SK-N-SH treated with all-trans-retinoic acid at 6 μM for 48 hours (cell line): Measurements from ENCODE around the gene KIF13A.
"Not testable (repeated sequence)": the region's sequence is repeated elsewhere in the genome, so short reads cannot be mapped to it uniquely, and the experiment has no call there.

Source experiments
- ATAC-seq: fragments of 200-7000 bp; cut with Tn5 transposase; 3 replicates; pipeline ENCODE4 v1.9.1; 2020; ENCODE audit warnings: mild to moderate bottlenecking, moderate library complexity
- ARNTL ChIP-seq: fragments of 450-650 bp; formaldehyde crosslinking; IDR thresholded peaks from 2 replicates; pipeline ENCODE4 v1.5.0; 2020; ENCODE audit warnings: low read depth, mild to moderate bottlenecking, moderate library complexity, borderline replicate concordance
- BACH2 ChIP-seq: fragments of 250-450 bp; sonication (Bioruptor Pico); IDR thresholded peaks from 2 replicates; pipeline ENCODE4 v1.9.0; 2021; ENCODE audit warnings: mild to moderate bottlenecking, borderline replicate concordance
- CSDC2 ChIP-seq: fragments of 250-450 bp; sonication (Bioruptor Pico); IDR thresholded peaks from 2 replicates; pipeline ENCODE4 v1.5.0; 2020; ENCODE audit warnings: mild to moderate bottlenecking, moderate library complexity
- GLIS3 ChIP-seq: fragments of 250-450 bp; sonication (Bioruptor Pico); IDR thresholded peaks from 2 replicates; pipeline ENCODE4 v1.5.0; 2020; ENCODE audit warnings: mild to moderate bottlenecking, moderate library complexity
- ISL1 ChIP-seq: fragments of 250-450 bp; sonication (Bioruptor Pico); IDR thresholded peaks from 2 replicates; pipeline ENCODE4 v2.1.2; 2022; ENCODE audit warnings: mild to moderate bottlenecking, moderate library complexity
- PPARA ChIP-seq: fragments of 250-450 bp; sonication (Bioruptor Pico); IDR thresholded peaks from 2 replicates; pipeline ENCODE4 v1.5.0; 2020; ENCODE audit warnings: mild to moderate bottlenecking, borderline replicate concordance
- RARB ChIP-seq: fragments of 250-450 bp; sonication (Bioruptor Pico); IDR thresholded peaks from 2 replicates; pipeline ENCODE4 v1.8.0; 2021; ENCODE audit warnings: mild to moderate bottlenecking, moderate library complexity
- TCF4 ChIP-seq: fragments of 250-450 bp; sonication (Bioruptor Pico); IDR thresholded peaks from 2 replicates; pipeline ENCODE4 v1.8.0; 2021; ENCODE audit warnings: mild to moderate bottlenecking, moderate library complexity, borderline replicate concordance
- TOX ChIP-seq: fragments of 250-450 bp; sonication (Bioruptor Pico); IDR thresholded peaks from 2 replicates; pipeline ENCODE4 v1.8.0; 2021; ENCODE audit warnings: mild to moderate bottlenecking, moderate library complexity, borderline replicate concordance
- ZC3H10 ChIP-seq: fragments of 250-450 bp; sonication (Bioruptor Pico); IDR thresholded peaks from 2 replicates; pipeline ENCODE4 v1.5.1; 2021; ENCODE audit warnings: mild to moderate bottlenecking, moderate library complexity
- ZFP3 ChIP-seq: fragments of 250-450 bp; sonication (Bioruptor Pico); IDR thresholded peaks from 2 replicates; pipeline ENCODE4 v1.5.0; 2020; ENCODE audit warnings: mild to moderate bottlenecking, moderate library complexity
- ZFP30 ChIP-seq: fragments of 450-650 bp; formaldehyde crosslinking; IDR thresholded peaks from 2 replicates; pipeline ENCODE4 v1.5.0; 2022; ENCODE audit warnings: mild to moderate bottlenecking, moderate library complexity
- ZNF565 ChIP-seq: fragments of 450-650 bp; formaldehyde crosslinking; conservative IDR thresholded peaks from 2 replicates; pipeline ENCODE4 v1.5.0; 2020; ENCODE audit warnings: low read depth, mild to moderate bottlenecking, moderate library complexity
- ZNF70 ChIP-seq: fragments of 450-650 bp; formaldehyde crosslinking; IDR thresholded peaks from 2 replicates; pipeline ENCODE4 v1.5.0; 2020; ENCODE audit warnings: mild to moderate bottlenecking, moderate library complexity
- ZNF8 ChIP-seq: fragments of 450-650 bp; formaldehyde crosslinking; IDR thresholded peaks from 2 replicates; pipeline ENCODE4 v1.5.0; 2020; ENCODE audit warnings: mild to moderate bottlenecking, moderate library complexity
- TF ChIP-seq, protein P1 (sequence below): fragments of 250-450 bp; sonication (Bioruptor Pico); IDR thresholded peaks from 2 replicates; pipeline ENCODE4 v1.8.0; 2020; ENCODE audit warnings: mild to moderate bottlenecking, moderate library complexity, borderline replicate concordance
- TF ChIP-seq, protein P2 (sequence below): fragments of 250-450 bp; sonication (Bioruptor Pico); IDR thresholded peaks from 2 replicates; pipeline ENCODE4 v1.5.1; 2020; ENCODE audit warnings: low read depth, mild to moderate bottlenecking, moderate library complexity
- TF ChIP-seq, protein P3 (sequence below): fragments of 250-450 bp; sonication (Bioruptor Pico); IDR thresholded peaks from 2 replicates; pipeline ENCODE4 v1.8.0; 2021; ENCODE audit warnings: low read depth, mild to moderate bottlenecking, moderate library complexity, borderline replicate concordance
- TF ChIP-seq, protein P4 (sequence below): fragments of 250-450 bp; sonication (Bioruptor Pico); IDR thresholded peaks from 2 replicates; pipeline ENCODE4 v1.5.0; 2020; ENCODE audit warnings: mild to moderate bottlenecking, moderate library complexity

KIF13A gene

DNA sequence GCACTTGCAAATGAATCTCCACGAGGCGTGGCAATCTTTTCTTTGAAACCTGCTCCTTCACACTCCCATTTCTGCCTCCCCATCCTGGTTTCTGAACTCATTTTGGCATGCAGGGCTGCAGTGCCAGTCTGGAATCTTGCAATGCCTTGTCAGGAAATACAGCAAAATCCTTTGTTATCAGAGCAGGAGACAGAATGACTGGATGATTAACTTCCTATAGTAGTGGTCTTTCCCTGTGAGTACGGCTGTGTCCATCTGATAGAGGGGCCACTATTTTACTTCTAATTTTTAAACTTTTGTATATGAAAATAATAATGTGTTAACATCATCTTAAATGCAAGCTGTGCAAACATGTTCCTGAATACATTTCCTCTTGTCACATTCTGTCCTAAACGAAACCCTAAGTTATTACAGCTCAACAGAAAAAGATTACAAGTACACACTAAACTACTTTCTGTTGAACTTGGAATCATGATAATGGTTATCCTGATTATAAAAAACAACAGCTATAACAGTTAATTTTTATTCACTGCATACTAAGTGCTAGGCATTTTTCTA lies 140.2 kb downstream of the KIF13A start:
- ATAC-seq: no peak
- TF ChIP-seq ZFP3 (CRISPR knock-in tag): no peak

DNA sequence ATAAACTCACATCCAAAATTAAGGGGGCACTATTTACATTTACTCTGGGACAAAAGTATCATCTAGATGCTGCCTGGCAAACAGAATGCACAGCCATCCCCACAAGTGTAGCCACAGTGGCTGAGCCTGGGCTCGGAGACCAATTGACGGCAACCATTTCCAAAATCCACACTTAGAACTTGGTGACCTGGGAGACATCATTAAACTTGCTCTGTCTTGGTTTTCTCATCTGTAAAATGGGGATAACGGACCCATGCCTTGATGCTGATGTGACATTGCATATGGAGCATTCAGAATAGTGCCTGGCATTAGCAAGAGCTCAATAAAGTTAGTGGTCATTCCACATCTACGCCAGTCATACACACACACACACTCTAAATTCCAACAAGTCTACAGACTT lies 140.7 kb downstream of the KIF13A start:
- TF ChIP-seq ZFP3 (CRISPR knock-in tag) (no peak), ZC3H10 (CRISPR knock-in tag) (no peak), ZNF565 (CRISPR knock-in tag) (no peak), RARB (no peak), ARNTL (no peak), ISL1 (no peak), TOX (CRISPR knock-in tag) (no peak)
- TF ChIP-seq, protein P1, sequence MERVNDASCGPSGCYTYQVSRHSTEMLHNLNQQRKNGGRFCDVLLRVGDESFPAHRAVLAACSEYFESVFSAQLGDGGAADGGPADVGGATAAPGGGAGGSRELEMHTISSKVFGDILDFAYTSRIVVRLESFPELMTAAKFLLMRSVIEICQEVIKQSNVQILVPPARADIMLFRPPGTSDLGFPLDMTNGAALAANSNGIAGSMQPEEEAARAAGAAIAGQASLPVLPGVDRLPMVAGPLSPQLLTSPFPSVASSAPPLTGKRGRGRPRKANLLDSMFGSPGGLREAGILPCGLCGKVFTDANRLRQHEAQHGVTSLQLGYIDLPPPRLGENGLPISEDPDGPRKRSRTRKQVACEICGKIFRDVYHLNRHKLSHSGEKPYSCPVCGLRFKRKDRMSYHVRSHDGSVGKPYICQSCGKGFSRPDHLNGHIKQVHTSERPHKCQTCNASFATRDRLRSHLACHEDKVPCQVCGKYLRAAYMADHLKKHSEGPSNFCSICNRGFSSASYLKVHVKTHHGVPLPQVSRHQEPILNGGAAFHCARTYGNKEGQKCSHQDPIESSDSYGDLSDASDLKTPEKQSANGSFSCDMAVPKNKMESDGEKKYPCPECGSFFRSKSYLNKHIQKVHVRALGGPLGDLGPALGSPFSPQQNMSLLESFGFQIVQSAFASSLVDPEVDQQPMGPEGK (CRISPR knock-in tag): no peak
- TF ChIP-seq, protein P2, sequence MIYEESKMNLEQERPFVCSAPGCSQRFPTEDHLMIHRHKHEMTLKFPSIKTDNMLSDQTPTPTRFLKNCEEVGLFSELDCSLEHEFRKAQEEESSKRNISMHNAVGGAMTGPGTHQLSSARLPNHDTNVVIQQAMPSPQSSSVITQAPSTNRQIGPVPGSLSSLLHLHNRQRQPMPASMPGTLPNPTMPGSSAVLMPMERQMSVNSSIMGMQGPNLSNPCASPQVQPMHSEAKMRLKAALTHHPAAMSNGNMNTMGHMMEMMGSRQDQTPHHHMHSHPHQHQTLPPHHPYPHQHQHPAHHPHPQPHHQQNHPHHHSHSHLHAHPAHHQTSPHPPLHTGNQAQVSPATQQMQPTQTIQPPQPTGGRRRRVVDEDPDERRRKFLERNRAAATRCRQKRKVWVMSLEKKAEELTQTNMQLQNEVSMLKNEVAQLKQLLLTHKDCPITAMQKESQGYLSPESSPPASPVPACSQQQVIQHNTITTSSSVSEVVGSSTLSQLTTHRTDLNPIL (CRISPR knock-in tag): no peak
- TF ChIP-seq, all 23 proteins: peak for 0
- no peak for ATAC-seq

DNA sequence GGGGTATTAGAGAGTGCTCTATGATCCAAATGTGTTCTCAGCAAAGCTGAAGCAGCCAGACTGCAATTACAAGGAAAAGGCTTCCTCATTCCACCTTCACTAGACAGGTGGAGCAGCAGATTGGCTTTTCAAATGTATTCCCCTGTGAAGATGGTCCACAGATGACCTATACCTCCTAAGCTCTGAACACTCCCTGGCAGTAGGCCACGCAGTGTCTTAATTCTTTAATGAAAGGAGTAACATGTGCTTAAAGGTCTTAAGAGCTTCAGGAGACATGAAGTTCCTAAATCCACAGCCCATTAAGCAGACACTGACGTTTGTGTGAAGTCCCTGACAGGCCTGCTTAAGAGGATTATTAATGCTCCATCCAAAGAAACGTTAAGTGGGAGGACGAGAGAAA lies 141.8 kb downstream of the KIF13A start:
- ATAC-seq: no peak
- TF ChIP-seq TCF4 (CRISPR knock-in tag) (no peak), ZNF8 (CRISPR knock-in tag) (no peak), ZFP3 (CRISPR knock-in tag) (no peak), ZC3H10 (CRISPR knock-in tag) (no peak), ISL1 (no peak), PPARA (CRISPR knock-in tag) (no peak), ZNF70 (CRISPR knock-in tag) (no peak), TOX (CRISPR knock-in tag) (no peak), BACH2 (CRISPR knock-in tag) (no peak), ARNTL (no peak), RARB (no peak), GLIS3 (CRISPR knock-in tag) (no peak), ZNF565 (CRISPR knock-in tag) (no peak)
- TF ChIP-seq, protein P3, sequence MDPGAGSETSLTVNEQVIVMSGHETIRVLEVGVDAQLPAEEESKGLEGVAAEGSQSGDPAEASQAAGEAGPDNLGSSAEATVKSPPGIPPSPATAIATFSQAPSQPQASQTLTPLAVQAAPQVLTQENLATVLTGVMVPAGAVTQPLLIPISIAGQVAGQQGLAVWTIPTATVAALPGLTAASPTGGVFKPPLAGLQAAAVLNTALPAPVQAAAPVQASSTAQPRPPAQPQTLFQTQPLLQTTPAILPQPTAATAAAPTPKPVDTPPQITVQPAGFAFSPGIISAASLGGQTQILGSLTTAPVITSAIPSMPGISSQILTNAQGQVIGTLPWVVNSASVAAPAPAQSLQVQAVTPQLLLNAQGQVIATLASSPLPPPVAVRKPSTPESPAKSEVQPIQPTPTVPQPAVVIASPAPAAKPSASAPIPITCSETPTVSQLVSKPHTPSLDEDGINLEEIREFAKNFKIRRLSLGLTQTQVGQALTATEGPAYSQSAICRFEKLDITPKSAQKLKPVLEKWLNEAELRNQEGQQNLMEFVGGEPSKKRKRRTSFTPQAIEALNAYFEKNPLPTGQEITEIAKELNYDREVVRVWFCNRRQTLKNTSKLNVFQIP (CRISPR knock-in tag): no peak

DNA sequence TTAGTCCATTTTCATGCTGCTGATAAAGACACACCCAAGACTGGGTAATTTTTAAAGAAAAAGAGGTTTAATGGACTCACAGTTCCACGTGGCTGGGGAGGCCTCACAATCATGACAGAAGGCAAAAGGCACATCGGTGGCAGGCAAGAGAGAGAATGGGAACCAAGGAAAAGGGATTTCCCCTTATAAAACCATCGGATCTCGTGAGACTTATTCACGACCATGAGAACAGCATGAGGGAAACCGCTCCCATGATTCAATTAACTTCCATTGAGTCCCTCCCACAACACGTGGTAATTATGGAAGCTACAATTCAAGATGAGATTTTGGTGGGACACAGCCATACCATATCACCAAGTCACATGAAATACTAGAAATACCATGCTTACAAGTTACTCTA lies 142.5 kb downstream of the KIF13A start:
- not testable (repeated sequence) for ATAC-seq

DNA sequence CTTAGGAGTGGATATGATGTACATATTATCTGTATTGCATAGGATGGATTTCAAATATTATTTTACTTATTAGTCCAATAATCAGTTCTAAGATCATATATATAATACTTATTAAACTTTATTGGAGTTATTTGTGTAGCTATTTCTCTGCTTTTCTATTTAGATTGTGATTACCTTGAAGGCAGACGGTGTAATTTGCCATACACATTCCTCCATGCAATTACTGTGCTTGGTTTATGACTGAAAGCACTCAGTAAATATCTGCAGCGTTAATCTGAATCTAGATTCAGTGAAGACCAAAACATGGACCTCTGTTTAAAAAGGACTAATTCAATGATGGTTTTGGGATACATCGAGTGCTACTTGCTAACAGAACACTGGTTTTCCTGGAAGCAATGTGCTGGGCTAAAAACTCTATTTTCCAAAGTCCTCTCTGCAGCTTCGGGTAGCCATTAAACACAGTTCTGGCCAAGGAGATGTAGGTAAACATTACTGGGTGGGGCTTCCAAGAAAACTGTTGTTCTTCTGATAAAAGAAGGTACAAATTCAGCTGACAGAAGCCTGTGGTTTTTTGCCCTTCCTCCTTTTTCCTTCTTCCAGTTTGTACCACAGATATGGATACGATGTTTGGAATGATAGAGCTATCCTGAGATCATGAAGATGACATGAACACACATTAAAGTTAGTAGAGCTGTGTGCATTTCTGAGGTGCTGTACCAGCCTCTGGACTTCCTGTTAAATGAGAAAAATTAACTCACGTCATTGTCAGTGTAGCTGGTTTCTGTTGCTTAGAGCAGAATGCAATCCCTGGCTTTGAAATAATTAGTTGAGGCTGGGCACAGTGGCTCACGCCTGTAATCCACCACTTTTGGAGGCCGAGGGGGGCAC lies 144.3 kb downstream of the KIF13A start:
- no peak for ATAC-seq
- TF ChIP-seq GLIS3 (CRISPR knock-in tag) (no peak), BACH2 (CRISPR knock-in tag) (no peak), PPARA (CRISPR knock-in tag) (no peak), ISL1 (no peak), TCF4 (CRISPR knock-in tag) (no peak), ZFP30 (CRISPR knock-in tag) (no peak), ZC3H10 (CRISPR knock-in tag) (no peak), ZNF8 (CRISPR knock-in tag) (no peak), CSDC2 (CRISPR knock-in tag) (no peak), ZNF565 (CRISPR knock-in tag) (no peak)
- TF ChIP-seq, protein P3 (CRISPR knock-in tag): no peak
- TF ChIP-seq, protein P1 (CRISPR knock-in tag): no peak
- TF ChIP-seq, protein P4, sequence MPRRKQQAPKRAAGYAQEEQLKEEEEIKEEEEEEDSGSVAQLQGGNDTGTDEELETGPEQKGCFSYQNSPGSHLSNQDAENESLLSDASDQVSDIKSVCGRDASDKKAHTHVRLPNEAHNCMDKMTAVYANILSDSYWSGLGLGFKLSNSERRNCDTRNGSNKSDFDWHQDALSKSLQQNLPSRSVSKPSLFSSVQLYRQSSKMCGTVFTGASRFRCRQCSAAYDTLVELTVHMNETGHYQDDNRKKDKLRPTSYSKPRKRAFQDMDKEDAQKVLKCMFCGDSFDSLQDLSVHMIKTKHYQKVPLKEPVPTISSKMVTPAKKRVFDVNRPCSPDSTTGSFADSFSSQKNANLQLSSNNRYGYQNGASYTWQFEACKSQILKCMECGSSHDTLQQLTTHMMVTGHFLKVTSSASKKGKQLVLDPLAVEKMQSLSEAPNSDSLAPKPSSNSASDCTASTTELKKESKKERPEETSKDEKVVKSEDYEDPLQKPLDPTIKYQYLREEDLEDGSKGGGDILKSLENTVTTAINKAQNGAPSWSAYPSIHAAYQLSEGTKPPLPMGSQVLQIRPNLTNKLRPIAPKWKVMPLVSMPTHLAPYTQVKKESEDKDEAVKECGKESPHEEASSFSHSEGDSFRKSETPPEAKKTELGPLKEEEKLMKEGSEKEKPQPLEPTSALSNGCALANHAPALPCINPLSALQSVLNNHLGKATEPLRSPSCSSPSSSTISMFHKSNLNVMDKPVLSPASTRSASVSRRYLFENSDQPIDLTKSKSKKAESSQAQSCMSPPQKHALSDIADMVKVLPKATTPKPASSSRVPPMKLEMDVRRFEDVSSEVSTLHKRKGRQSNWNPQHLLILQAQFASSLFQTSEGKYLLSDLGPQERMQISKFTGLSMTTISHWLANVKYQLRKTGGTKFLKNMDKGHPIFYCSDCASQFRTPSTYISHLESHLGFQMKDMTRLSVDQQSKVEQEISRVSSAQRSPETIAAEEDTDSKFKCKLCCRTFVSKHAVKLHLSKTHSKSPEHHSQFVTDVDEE: no peak
